Uterus (tissue), 4 donors: ENCODE data around the gene DDX24. TPM values are rescaled to one million over a fixed set of nuclear protein-coding genes. Genes with fewer than 3 reads are reported as not detected.
A peak's percentile ranks its signal among the peaks of the same experiment; 100 is the strongest.

Source experiments
- DNase-seq, 2 donors: peaks; one replicate each; pipeline ENCODE4 v3.0.0-alpha.2; 2019 to 2020
- H3K27ac ChIP-seq, 2 donors: fragments of 200-600 bp; sonication (generic); 1 replicate in 1 of 2; 2 replicates in 1 of 2; pipeline ENCODE4 v1.5.1; 2016 to 2018
- H3K27me3 ChIP-seq, 2 donors: fragments of 200-600 bp; sonication (generic); one replicate each; pipeline ENCODE4 v1.5.1; 2018 to 2019; ENCODE audit warnings: control low read depth in 1 of 2
- H3K36me3 ChIP-seq, 2 donors: fragments of 200-600 bp; sonication (generic); one replicate each; pipeline ENCODE4 v1.5.1; 2019; ENCODE audit warnings: control low read depth in 1 of 2
- H3K4me1 ChIP-seq, 2 donors: fragments of 200-600 bp; sonication (generic); one replicate each; pipeline ENCODE4 v1.5.1; 2018 to 2019; ENCODE audit warnings: control low read depth in 1 of 2
- H3K4me3 ChIP-seq, 2 donors: fragments of 200-600 bp; sonication (generic); 1 replicate in 1 of 2; 2 replicates in 1 of 2; pipeline ENCODE4 v1.5.1; 2018 to 2019; ENCODE audit warnings: mild to moderate bottlenecking in 1 of 2
- H3K9me3 ChIP-seq, 2 donors: fragments of 200-600 bp; sonication (generic); one replicate each; pipeline ENCODE4 v1.5.1; 2019; ENCODE audit warnings: control low read depth in 1 of 2
- CTCF ChIP-seq, 4 experiments: fragments of 200-600 bp in 2 of 4; fragments of 450-650 bp in 2 of 4; sonication (generic) in 2 of 4; IDR thresholded peaks; one replicate each; pipeline ENCODE4 v1.5.1; 2016 to 2019; ENCODE audit warnings: antibody characterized with exemption in 4 of 4, mild to moderate bottlenecking in 2 of 4, moderate library complexity in 1 of 4
- POLR2A ChIP-seq, 2 donors: fragments of 450-650 bp; IDR thresholded peaks; one replicate each; pipeline ENCODE4 v1.6.1; 2016; ENCODE audit warnings: antibody characterized with exemption in 2 of 2, mild to moderate bottlenecking in 1 of 2, moderate library complexity in 1 of 2
- intact Hi-C: fragments of 100-400 bp; cut with DNase I; formaldehyde crosslinking; loops from one replicate; pipeline ENCODE4 v1.15.1; 2023; ENCODE audit warnings: low total_unique reads
- total RNA-seq, 4 donors: library from RNA; depleted of rRNA in 3 of 4; stranded (reverse); fragments of >200 nt in 3 of 4; gene quantifications; one replicate each; pipeline versions ENCODE4 v1.1.0 to v1.2.4, GENCODE V29; 2014 to 2023
- donor health status: DM: yes; HTN: yes; CAD: no.

Gene DDX24
- total RNA-seq, 4 donors from 2014 or later, result 55.6 to 223 (median 116) TPM

DNA sequence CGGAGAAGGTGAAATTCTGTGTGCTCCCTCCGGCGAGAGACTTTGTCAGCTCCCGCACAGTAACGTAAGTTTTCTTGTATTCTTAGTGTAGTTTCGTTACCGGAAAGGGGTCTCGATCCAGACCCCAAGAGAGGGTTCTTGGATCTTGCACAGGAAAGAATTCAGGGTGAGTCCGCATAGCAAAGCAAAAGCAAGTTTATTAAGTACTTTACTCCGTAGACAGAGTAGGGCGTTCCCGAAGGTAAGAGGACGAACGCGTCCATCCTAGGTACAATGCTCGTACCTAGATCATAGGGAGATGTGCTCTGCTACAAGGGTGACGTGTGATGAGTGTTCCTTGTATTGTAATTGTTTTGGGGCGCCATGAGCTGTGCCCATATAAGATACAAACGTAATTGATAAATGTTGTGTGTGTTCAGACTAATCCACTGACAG is 401 bp upstream of the DDX24 start:
- Histone ChIP-seq H3K27ac (peak overlapping the region; percentile 89 to 91), H3K27me3 (no peaks in the 10 kb centered on the region), H3K36me3 (no peaks in the 10 kb centered on the region), H3K9me3 (no peaks in the 10 kb centered on the region), H3K4me3 (peak overlapping the region; percentile 94 to 99), H3K4me1 (peaks cover 0 to 7% of the 10 kb centered on the region in 2 donors)
- intact Hi-C loops, result no loop called here
- no peak for TF ChIP-seq POLR2A (IDR thresholded peaks at IDR 0.05)
- no peak for DNase-seq

- DNase-seq, result no peak
- Histone ChIP-seq H3K9me3 (no peaks in the 10 kb centered on the region), H3K36me3 (no peaks in the 10 kb centered on the region), H3K27me3 (no peaks in the 10 kb centered on the region), H3K27ac (peak overlapping the region; percentile 89 to 91), H3K4me3 (peak overlapping the region; percentile 94 to 99), H3K4me1 (peaks cover 0 to 7% of the 10 kb centered on the region in 2 donors)
- TF ChIP-seq POLR2A (IDR thresholded peaks at IDR 0.05), result no peak
- TF ChIP-seq CTCF (IDR thresholded peaks at IDR 0.05), result no peak
- intact Hi-C loops, result no loop called here
Observed at GRCh38 chr14:94079891-94080620, 946 bp downstream of the DDX24 start.

GRCh38 chr14:94077823-94078222 is 3.2 kb downstream of the DDX24 start:
- H3K27me3 ChIP-seq, result no peaks in the 10 kb centered on the region
- no peak overlapping the region for H3K27ac ChIP-seq
- H3K4me3 ChIP-seq, result peak overlapping the region in 1 of 2 donors; percentile 94
- peaks cover 0 to 6% of the 10 kb centered on the region in 2 donors for H3K9me3 ChIP-seq
- DNase-seq, result no peak
- peaks cover 0 to 7% of the 10 kb centered on the region in 2 donors for H3K4me1 ChIP-seq
- intact Hi-C loops, result no loop called here
- no peak for TF ChIP-seq POLR2A (IDR thresholded peaks at IDR 0.05)
- TF ChIP-seq CTCF (IDR thresholded peaks at IDR 0.05), result no peak
- H3K36me3 ChIP-seq, result no peaks in the 10 kb centered on the region

DNA sequence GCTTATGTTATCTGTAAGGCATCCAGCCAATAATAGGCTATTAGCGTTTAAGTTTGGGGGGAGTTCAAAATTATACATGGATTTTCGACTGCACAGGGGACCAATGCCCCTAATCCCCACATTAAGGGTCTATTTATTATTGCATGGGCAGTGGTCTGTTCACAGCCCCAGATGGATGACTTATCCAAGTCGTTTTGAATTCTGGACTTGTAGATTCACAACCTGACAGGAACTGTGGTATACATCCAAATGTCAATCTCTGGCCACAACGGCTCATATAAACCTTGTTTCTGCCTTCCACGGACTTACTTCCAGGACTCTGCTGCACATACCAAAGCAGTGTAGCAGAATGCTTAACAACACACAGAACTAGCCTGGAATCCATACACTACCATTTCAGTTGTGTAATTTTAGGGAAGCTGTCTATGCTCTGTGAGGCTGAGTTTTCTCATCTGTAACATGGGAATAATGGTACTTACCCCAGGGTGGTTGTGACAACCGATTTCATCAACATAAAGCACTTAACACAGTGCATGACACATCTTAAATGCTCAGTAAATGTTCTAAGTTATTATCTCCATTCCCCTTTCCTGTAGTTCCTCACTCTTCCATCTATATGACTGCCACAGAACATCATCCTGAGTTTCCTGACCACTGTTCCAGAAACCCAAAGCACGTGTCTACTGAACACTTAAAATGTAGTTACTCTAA is 3.7 kb downstream of the DDX24 start:
- Histone ChIP-seq H3K4me3 (peak overlapping the region in 1 of 2 donors; percentile 94), H3K27ac (no peak overlapping the region), H3K36me3 (no peaks in the 10 kb centered on the region), H3K4me1 (peaks cover 0 to 7% of the 10 kb centered on the region in 2 donors), H3K27me3 (no peaks in the 10 kb centered on the region), H3K9me3 (peaks cover 0 to 6% of the 10 kb centered on the region in 2 donors)
- TF ChIP-seq POLR2A (IDR thresholded peaks at IDR 0.05) (no peak), CTCF (IDR thresholded peaks at IDR 0.05) (no peak)
- no peak for DNase-seq
- intact Hi-C loops, result no loop called here

DNA sequence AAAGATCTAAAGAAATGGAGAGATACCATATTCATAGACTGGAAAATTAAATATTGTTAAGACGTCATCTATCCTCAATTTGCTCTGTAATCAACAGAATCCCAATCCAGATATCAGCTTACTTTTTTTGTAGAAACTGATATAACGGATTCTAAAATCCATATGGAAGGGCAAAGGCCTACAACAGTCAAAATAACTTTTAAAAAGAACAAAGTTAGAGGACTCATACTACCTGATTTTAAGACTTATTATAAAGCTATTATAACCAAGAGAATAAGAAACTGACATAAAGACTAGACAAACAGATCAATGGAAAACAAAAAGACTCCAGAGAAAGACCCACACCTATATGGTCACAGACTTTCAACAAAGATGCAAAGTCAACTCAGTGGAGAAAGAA is 6.0 kb downstream of the DDX24 start:
- Histone ChIP-seq H3K27ac (no peak overlapping the region), H3K4me1 (peaks cover 0 to 7% of the 10 kb centered on the region in 2 donors), H3K36me3 (no peaks in the 10 kb centered on the region), H3K27me3 (no peaks in the 10 kb centered on the region), H3K4me3 (no peak overlapping the region), H3K9me3 (peaks cover 0 to 6% of the 10 kb centered on the region in 2 donors)
- intact Hi-C loops, result no loop called here
- no peak for DNase-seq
- TF ChIP-seq CTCF (IDR thresholded peaks at IDR 0.05), result no peak
- TF ChIP-seq POLR2A (IDR thresholded peaks at IDR 0.05), result no peak
